T-helper 1 cell treated with Interleukin-12 subunit alpha and Interleukin-12 subunit beta and Interleukin-4 antibody, amounts not matched to agents 30 μg/mL and 1 μg/mL, for 36 hours (primary cell): ENCODE measurements around the gene AOC3.

ENCODE experiments used
- H3K27ac Mint-ChIP-seq: one replicate; pipeline ENCODE4 v1.8.0; 2021; ENCODE audit warnings: mild to moderate bottlenecking, mixed read lengths
- H3K27me3 Mint-ChIP-seq: one replicate; pipeline ENCODE4 v1.8.0; 2021; ENCODE audit warnings: low read depth, mixed read lengths
- H3K36me3 Mint-ChIP-seq: one replicate; pipeline ENCODE4 v1.8.0; 2021; ENCODE audit warnings: low read depth, mixed read lengths
- H3K4me1 Mint-ChIP-seq: one replicate; pipeline ENCODE4 v1.8.0; 2021; ENCODE audit warnings: low read depth, mixed read lengths
- H3K4me3 Mint-ChIP-seq: one replicate; pipeline ENCODE4 v1.8.0; 2021; ENCODE audit warnings: mild to moderate bottlenecking, moderate library complexity, mixed read lengths
- H3K9me3 Mint-ChIP-seq: one replicate; pipeline ENCODE4 v1.8.0; 2021; ENCODE audit warnings: mixed read lengths

The AOC3 gene

GRCh38 chr17:42904110-42904469 lies 53.1 kb downstream of the AOC3 start:
- Mint-ChIP-seq H3K4me1 (no peaks in the 10 kb centered on the region), H3K27ac (no peak overlapping the region), H3K27me3 (peaks cover 5% of the 10 kb centered on the region), H3K36me3 (no peaks in the 10 kb centered on the region), H3K9me3 (no peaks in the 10 kb centered on the region), H3K4me3 (no peak overlapping the region)

- H3K4me3 Mint-ChIP-seq, result no peak overlapping the region
- no peaks in the 10 kb centered on the region for H3K4me1 Mint-ChIP-seq
- no peaks in the 10 kb centered on the region for H3K36me3 Mint-ChIP-seq
- H3K27me3 Mint-ChIP-seq, result peaks cover 17% of the 10 kb centered on the region
- H3K9me3 Mint-ChIP-seq, result no peaks in the 10 kb centered on the region
- H3K27ac Mint-ChIP-seq, result no peak overlapping the region
Measured at GRCh38 chr17:42906772-42907446, 55.9 kb downstream of the AOC3 start.
